ENCODE results near the gene SUSD3. TPM values are rescaled to one million over a fixed set of nuclear protein-coding genes. Genes with fewer than 3 reads are reported as not detected.

Gene SUSD3
- total RNA-seq, 1 donor from 2014 or later, result 2.4 TPM

- no peak overlapping the region for H3K4me3 Mint-ChIP-seq
- H3K27ac Mint-ChIP-seq, result no peak overlapping the region
- H3K9me3 Mint-ChIP-seq, result peaks cover 8% of the 10 kb centered on the region
- H3K27me3 Mint-ChIP-seq (ENCODE audit: low read depth), result no peaks in the 10 kb centered on the region
- H3K36me3 Mint-ChIP-seq, result no peaks in the 10 kb centered on the region
- DNase-seq (ENCODE audit: low spot score in 2 of 2, unreplicated experiment in 2 of 2), result no peak
- TF ChIP-seq CTCF (IDR thresholded peaks at IDR 0.05; ENCODE audit: unreplicated experiment), result no peak
- peaks cover 14% of the 10 kb centered on the region for H3K4me1 Mint-ChIP-seq
Measured at GRCh38 chr9:93065135-93065720, 6.7 kb downstream of the SUSD3 start.

- Mint-ChIP-seq H3K4me1 (peaks cover 10% of the 10 kb centered on the region), H3K27me3 (ENCODE audit: low read depth) (no peaks in the 10 kb centered on the region), H3K4me3 (no peak overlapping the region), H3K27ac (no peak overlapping the region), H3K9me3 (peaks cover 8% of the 10 kb centered on the region), H3K36me3 (no peaks in the 10 kb centered on the region)
- DNase-seq (ENCODE audit: low spot score in 2 of 2, unreplicated experiment in 2 of 2), result no peak
- no peak for TF ChIP-seq CTCF (IDR thresholded peaks at IDR 0.05; ENCODE audit: unreplicated experiment)
Measured at GRCh38 chr9:93066978-93067603, 8.6 kb downstream of the SUSD3 start.

- Mint-ChIP-seq H3K27ac (no peak overlapping the region), H3K27me3 (ENCODE audit: low read depth) (no peaks in the 10 kb centered on the region), H3K36me3 (no peaks in the 10 kb centered on the region), H3K4me1 (peaks cover 17% of the 10 kb centered on the region), H3K4me3 (no peak overlapping the region), H3K9me3 (peaks cover 8% of the 10 kb centered on the region)
- no peak for DNase-seq (ENCODE audit: low spot score in 2 of 2, unreplicated experiment in 2 of 2)
- no peak for TF ChIP-seq CTCF (IDR thresholded peaks at IDR 0.05; ENCODE audit: unreplicated experiment)
Measured at GRCh38 chr9:93068956-93069355, 10.5 kb downstream of the SUSD3 start.

GRCh38 chr9:93071464-93071863, 13.0 kb downstream of the SUSD3 start:
- no peak for TF ChIP-seq CTCF (IDR thresholded peaks at IDR 0.05; ENCODE audit: unreplicated experiment)
- DNase-seq (ENCODE audit: low spot score in 2 of 2, unreplicated experiment in 2 of 2), result no peak
- Mint-ChIP-seq H3K36me3 (no peaks in the 10 kb centered on the region), H3K4me1 (peaks cover 13% of the 10 kb centered on the region), H3K4me3 (no peak overlapping the region), H3K27me3 (ENCODE audit: low read depth) (no peaks in the 10 kb centered on the region), H3K9me3 (peaks cover 8% of the 10 kb centered on the region), H3K27ac (no peak overlapping the region)

- peaks cover 13% of the 10 kb centered on the region for H3K4me1 Mint-ChIP-seq
- TF ChIP-seq CTCF (IDR thresholded peaks at IDR 0.05; ENCODE audit: unreplicated experiment), result no peak
- H3K36me3 Mint-ChIP-seq, result no peaks in the 10 kb centered on the region
- H3K27ac Mint-ChIP-seq, result peak overlapping the region; percentile 31
- H3K27me3 Mint-ChIP-seq (ENCODE audit: low read depth), result no peaks in the 10 kb centered on the region
- peak in 1 of 2 experiments; percentile 59 for DNase-seq (ENCODE audit: low spot score in 2 of 2, unreplicated experiment in 2 of 2)
- H3K9me3 Mint-ChIP-seq, result peaks cover 8% of the 10 kb centered on the region
- no peak overlapping the region for H3K4me3 Mint-ChIP-seq
Measured at GRCh38 chr9:93072383-93072795, 13.9 kb downstream of the SUSD3 start.
